Measurements from ENCODE around the gene SLC38A6.

Gene SLC38A6

GRCh38 chr14:61074852-61075251, 93.8 kb downstream of the SLC38A6 start:
- no peak overlapping the region for H3K4me3 ChIP-seq (ENCODE audit: control insufficient read depth, low read depth, low read length)
- no peak for TF ChIP-seq CTCF (IDR thresholded peaks at IDR 0.05; ENCODE audit: control insufficient read depth, insufficient read depth, low read depth, low read length, missing control alignments)
- no peak for DNase-seq (ENCODE audit: low read depth)

- DNase-seq (ENCODE audit: low read depth): peak; percentile 54
- H3K4me3 ChIP-seq (ENCODE audit: control insufficient read depth, low read depth, low read length): no peak overlapping the region
- no peak for TF ChIP-seq CTCF (IDR thresholded peaks at IDR 0.05; ENCODE audit: control insufficient read depth, insufficient read depth, low read depth, low read length, missing control alignments)
Observed at GRCh38 chr14:61076556-61076955, 95.5 kb downstream of the SLC38A6 start.

DNA sequence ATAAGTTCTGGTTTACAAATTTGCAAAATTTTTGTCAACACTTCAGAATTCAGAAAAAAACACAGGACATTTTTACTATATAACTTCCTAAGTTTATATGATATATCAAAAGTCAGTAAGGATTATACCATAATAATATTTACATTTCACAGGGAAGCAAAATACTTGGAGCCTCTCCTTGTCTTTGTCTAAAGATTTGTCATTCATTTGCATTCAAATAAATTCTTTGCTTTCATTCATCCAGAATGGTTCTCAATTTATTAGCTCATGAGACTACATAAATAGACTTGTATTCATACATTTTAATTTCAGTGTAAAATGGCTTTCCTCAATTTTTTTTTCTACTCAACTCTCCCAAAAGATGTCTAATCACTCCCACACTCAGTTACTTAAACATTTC, 96.4 kb downstream of the SLC38A6 start:
- no peak overlapping the region for H3K4me3 ChIP-seq (ENCODE audit: control insufficient read depth, low read depth, low read length)
- no peak for TF ChIP-seq CTCF (IDR thresholded peaks at IDR 0.05; ENCODE audit: control insufficient read depth, insufficient read depth, low read depth, low read length, missing control alignments)
- DNase-seq (ENCODE audit: low read depth): no peak

- DNase-seq (ENCODE audit: low read depth): no peak
- H3K4me3 ChIP-seq (ENCODE audit: control insufficient read depth, low read depth, low read length): no peak overlapping the region
- no peak for TF ChIP-seq CTCF (IDR thresholded peaks at IDR 0.05; ENCODE audit: control insufficient read depth, insufficient read depth, low read depth, low read length, missing control alignments)
Observed at GRCh38 chr14:61077951-61078720, 97.1 kb downstream of the SLC38A6 start.

DNA sequence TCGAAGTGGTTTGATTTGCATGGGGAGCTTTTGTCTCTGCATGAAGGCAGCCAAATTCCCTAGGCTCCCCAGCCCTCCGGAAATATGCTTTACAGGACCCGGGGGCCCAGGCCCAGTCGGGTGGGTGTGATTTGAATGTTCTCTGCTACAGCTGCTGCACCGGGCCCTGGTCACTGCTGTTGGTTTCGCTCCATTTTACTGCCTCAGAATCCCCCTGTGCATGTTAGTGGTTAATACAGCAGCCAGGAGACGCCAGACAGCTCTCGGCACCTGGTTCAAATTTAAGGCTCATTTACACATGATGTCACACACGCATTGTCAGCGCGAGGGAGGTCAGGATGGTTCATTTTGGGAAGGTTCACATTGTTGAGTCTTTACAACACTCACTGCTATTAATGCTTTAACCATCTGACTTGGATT, 99.6 kb downstream of the SLC38A6 start:
- peak; percentile 37 for TF ChIP-seq CTCF (IDR thresholded peaks at IDR 0.05; ENCODE audit: control insufficient read depth, insufficient read depth, low read depth, low read length, missing control alignments)
- peak; percentile 93 for DNase-seq (ENCODE audit: low read depth)
- no peak overlapping the region for H3K4me3 ChIP-seq (ENCODE audit: control insufficient read depth, low read depth, low read length)

GRCh38 chr14:61088081-61088480, 107.0 kb downstream of the SLC38A6 start:
- no peak for DNase-seq (ENCODE audit: low read depth)
- H3K4me3 ChIP-seq (ENCODE audit: control insufficient read depth, low read depth, low read length): no peak overlapping the region
- TF ChIP-seq CTCF (IDR thresholded peaks at IDR 0.05; ENCODE audit: control insufficient read depth, insufficient read depth, low read depth, low read length, missing control alignments): no peak
